ENCODE data around the gene YDJC. TPM values are rescaled to one million over a fixed set of nuclear protein-coding genes. Genes with fewer than 3 reads are reported as not detected.

Gene YDJC
- total and polyA plus RNA-seq, 2 of the 8 experiments (the other 6 are each of a cell fraction or from before 2014, with no cell fraction given), result 36.7 to 45.2 TPM

DNA sequence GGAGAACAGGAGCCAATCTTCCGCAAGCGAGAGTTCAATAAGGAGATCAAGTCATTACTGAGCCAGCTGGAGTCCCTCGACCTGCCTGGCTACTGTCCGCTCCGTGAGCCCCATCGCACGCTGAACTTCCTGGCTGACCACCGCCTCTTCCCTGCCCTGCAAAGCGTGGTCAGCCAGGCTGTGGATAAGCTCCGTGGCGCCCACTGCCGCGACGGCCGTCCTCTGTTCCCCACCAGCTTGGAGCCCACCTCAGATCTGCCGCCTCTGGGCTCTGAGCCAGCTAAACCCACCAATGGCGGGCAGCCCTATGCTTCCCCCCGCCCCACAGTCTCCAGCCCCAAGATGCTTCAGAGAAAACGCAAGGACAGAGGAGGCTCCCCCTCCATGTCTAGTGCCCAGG, 5.0 kb upstream of the YDJC start (continued):
- TF ChIP-seq POLR2A (IDR thresholded peaks at IDR 0.05; ENCODE audit: control extremely low read depth in 1 of 2, low read depth in 2 of 2, low read length in 2 of 2) (no peak), ASH2L (IDR thresholded peaks at IDR 0.05; ENCODE audit: low read length) (no peak), POU5F1 (IDR thresholded peaks at IDR 0.05; ENCODE audit: low read depth, low read length) (no peak)
- TF ChIP-seq, protein P1, sequence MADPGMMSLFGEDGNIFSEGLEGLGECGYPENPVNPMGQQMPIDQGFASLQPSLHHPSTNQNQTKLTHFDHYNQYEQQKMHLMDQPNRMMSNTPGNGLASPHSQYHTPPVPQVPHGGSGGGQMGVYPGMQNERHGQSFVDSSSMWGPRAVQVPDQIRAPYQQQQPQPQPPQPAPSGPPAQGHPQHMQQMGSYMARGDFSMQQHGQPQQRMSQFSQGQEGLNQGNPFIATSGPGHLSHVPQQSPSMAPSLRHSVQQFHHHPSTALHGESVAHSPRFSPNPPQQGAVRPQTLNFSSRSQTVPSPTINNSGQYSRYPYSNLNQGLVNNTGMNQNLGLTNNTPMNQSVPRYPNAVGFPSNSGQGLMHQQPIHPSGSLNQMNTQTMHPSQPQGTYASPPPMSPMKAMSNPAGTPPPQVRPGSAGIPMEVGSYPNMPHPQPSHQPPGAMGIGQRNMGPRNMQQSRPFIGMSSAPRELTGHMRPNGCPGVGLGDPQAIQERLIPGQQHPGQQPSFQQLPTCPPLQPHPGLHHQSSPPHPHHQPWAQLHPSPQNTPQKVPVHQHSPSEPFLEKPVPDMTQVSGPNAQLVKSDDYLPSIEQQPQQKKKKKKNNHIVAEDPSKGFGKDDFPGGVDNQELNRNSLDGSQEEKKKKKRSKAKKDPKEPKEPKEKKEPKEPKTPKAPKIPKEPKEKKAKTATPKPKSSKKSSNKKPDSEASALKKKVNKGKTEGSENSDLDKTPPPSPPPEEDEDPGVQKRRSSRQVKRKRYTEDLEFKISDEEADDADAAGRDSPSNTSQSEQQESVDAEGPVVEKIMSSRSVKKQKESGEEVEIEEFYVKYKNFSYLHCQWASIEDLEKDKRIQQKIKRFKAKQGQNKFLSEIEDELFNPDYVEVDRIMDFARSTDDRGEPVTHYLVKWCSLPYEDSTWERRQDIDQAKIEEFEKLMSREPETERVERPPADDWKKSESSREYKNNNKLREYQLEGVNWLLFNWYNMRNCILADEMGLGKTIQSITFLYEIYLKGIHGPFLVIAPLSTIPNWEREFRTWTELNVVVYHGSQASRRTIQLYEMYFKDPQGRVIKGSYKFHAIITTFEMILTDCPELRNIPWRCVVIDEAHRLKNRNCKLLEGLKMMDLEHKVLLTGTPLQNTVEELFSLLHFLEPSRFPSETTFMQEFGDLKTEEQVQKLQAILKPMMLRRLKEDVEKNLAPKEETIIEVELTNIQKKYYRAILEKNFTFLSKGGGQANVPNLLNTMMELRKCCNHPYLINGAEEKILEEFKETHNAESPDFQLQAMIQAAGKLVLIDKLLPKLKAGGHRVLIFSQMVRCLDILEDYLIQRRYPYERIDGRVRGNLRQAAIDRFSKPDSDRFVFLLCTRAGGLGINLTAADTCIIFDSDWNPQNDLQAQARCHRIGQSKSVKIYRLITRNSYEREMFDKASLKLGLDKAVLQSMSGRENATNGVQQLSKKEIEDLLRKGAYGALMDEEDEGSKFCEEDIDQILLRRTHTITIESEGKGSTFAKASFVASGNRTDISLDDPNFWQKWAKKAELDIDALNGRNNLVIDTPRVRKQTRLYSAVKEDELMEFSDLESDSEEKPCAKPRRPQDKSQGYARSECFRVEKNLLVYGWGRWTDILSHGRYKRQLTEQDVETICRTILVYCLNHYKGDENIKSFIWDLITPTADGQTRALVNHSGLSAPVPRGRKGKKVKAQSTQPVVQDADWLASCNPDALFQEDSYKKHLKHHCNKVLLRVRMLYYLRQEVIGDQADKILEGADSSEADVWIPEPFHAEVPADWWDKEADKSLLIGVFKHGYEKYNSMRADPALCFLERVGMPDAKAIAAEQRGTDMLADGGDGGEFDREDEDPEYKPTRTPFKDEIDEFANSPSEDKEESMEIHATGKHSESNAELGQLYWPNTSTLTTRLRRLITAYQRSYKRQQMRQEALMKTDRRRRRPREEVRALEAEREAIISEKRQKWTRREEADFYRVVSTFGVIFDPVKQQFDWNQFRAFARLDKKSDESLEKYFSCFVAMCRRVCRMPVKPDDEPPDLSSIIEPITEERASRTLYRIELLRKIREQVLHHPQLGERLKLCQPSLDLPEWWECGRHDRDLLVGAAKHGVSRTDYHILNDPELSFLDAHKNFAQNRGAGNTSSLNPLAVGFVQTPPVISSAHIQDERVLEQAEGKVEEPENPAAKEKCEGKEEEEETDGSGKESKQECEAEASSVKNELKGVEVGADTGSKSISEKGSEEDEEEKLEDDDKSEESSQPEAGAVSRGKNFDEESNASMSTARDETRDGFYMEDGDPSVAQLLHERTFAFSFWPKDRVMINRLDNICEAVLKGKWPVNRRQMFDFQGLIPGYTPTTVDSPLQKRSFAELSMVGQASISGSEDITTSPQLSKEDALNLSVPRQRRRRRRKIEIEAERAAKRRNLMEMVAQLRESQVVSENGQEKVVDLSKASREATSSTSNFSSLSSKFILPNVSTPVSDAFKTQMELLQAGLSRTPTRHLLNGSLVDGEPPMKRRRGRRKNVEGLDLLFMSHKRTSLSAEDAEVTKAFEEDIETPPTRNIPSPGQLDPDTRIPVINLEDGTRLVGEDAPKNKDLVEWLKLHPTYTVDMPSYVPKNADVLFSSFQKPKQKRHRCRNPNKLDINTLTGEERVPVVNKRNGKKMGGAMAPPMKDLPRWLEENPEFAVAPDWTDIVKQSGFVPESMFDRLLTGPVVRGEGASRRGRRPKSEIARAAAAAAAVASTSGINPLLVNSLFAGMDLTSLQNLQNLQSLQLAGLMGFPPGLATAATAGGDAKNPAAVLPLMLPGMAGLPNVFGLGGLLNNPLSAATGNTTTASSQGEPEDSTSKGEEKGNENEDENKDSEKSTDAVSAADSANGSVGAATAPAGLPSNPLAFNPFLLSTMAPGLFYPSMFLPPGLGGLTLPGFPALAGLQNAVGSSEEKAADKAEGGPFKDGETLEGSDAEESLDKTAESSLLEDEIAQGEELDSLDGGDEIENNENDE (IDR thresholded peaks at IDR 0.05; ENCODE audit: insufficient replicate concordance, low read length), result no peak
- TF ChIP-seq, protein P2, sequence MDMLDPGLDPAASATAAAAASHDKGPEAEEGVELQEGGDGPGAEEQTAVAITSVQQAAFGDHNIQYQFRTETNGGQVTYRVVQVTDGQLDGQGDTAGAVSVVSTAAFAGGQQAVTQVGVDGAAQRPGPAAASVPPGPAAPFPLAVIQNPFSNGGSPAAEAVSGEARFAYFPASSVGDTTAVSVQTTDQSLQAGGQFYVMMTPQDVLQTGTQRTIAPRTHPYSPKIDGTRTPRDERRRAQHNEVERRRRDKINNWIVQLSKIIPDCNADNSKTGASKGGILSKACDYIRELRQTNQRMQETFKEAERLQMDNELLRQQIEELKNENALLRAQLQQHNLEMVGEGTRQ (IDR thresholded peaks at IDR 0.05; ENCODE audit: low read length), result no peak

Data from H1 (cell line).